HG03103 (cell line): ENCODE data around the gene MCC.

Experiments used
- ATAC-seq: cut with Tn5 transposase; IDR thresholded peaks from one replicate; pipeline ENCODE4 v1.9.1; 2021; ENCODE audit warnings: low read depth; ENCODE audit not compliant: unreplicated experiment

MCC gene

DNA sequence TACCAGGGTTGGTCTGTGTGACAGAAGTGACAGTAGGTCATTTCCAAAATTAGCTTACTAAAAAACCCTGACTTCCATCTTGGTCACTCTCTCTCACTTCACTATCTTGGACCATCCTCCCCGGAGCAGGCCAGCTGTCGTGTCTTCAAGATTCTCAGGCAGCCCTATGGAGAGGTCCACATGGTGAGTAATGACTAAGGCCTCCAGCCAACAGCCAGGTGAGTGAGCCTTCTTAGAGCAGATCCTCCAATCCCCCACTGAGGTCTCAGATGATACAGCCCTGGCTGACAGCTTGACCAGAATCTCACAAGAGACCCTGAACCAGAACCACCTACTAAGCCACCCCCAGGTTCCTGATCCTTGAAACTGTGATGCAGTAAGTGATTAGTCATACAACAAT is 419.7 kb downstream of the MCC start:
- no peak for ATAC-seq

DNA sequence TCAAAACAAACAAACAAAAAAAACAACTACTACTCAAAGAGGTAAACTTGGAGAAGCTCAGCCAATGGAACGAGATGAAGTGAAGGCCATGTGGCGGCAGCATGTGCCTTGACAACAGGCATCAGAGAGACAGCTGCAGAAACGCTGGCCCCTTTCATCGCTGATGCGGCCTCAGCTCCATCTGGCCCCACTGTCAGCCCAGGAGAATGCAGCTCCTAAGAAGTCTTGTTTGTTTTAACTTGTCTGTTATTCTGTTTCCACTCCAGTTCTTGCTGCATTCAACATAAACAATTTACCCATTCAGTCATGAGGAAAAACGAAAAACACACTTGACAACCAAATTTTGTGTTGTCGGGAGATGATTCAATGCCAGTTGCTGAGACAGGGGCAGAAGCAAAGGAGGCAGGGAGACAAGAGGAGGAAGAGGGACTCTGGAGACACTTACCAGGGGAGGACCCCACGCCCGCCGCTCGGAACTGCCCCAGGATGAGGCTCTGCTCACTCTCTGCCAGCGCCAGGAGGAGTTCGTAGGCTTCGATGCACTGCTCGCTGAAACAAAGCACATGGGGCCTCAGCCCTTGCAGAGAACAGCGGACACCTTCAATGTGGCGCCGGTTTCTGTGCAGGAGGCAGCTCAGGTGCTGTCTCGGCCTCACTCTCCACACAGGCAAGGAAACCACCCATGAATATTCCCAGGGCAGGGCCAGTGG is 420.5 kb downstream of the MCC start:
- no peak for ATAC-seq

DNA sequence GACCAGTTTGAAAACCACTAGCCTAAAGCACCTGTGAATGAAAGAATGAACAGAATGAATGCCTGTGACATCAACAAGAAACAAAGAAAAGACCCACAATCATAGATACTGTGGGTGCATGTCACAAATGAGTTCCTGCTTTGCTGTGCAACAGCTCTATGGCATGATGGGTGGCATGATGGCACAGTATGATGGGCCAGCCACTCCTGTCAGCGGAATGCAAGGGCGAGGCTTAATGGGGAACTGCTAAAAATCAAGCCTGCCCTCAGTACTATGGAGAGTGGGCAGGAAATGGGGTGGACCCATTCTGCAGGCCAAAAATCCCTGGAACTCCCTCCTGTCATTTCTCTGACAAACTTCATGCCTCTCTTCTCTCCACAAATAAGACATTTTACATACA is 422.6 kb downstream of the MCC start:
- ATAC-seq = no peak

DNA sequence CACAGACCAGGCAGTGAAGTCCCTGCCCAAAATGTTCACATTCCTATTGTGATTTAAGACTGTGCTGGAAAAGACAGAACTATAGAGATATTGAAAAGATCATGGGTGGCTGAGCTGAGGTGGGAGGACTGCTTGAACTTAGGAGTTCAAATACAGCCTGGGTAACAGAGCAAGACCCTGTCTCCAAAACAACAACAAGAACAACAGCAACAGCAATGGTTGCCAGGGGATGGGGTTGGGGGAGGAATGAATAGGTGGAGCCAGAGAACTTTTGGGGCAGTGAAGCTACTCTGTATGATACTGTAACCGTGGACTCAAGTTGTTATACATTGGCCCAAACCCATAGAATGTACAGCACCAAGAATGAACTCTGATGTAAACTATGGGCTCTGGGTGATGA is 423.4 kb downstream of the MCC start:
- ATAC-seq = no peak

DNA sequence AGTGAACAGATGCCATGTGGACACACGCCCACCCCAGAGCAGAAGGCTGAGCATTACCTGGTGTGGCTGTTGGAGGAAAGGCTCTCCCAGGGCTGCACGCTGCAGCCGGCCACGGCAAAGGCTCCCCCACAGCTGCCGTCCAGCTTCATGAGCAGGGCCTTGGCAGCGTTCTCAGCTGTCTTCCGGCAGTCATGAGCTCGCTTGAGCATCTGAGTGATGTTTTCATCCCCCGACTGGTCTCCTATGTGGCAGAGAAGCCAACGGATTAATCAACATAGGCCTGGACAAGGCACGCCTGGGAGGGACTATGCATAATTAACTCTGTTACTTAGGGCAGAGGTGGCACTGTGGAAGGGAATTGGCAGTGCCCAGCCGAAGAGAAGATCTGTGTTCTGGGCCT is 424.3 kb downstream of the MCC start:
- no peak for ATAC-seq

DNA sequence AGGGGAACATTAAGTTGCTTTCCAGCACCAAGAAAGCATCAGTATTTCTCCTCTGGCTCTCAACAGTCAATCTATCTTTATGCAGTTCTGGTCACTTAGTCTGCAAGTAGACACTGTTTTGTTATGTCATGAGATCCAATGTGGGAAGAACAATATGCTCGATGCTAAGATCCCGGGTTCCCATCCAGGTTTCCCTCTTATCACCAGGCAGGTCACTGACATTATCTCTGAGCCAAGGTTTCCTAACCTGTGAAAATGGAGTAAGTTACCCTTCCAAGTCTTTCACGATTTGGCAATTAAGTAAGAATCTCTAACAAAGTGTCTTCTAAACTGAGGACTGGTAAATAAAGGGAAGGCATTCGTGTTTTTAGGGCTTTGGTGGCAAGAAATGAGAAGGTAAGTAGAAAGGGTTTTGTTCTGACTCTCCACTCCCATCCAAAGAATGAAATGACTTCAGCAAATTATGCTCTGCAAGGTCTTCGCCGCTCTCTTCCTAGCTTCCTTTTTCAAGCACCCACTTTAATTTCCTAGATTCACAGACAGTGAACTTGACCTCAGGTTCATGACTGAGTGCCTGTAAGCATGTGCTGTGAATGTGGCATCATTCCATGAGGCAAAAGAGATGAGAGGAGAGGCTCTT is 425.3 kb downstream of the MCC start:
- ATAC-seq = no peak

DNA sequence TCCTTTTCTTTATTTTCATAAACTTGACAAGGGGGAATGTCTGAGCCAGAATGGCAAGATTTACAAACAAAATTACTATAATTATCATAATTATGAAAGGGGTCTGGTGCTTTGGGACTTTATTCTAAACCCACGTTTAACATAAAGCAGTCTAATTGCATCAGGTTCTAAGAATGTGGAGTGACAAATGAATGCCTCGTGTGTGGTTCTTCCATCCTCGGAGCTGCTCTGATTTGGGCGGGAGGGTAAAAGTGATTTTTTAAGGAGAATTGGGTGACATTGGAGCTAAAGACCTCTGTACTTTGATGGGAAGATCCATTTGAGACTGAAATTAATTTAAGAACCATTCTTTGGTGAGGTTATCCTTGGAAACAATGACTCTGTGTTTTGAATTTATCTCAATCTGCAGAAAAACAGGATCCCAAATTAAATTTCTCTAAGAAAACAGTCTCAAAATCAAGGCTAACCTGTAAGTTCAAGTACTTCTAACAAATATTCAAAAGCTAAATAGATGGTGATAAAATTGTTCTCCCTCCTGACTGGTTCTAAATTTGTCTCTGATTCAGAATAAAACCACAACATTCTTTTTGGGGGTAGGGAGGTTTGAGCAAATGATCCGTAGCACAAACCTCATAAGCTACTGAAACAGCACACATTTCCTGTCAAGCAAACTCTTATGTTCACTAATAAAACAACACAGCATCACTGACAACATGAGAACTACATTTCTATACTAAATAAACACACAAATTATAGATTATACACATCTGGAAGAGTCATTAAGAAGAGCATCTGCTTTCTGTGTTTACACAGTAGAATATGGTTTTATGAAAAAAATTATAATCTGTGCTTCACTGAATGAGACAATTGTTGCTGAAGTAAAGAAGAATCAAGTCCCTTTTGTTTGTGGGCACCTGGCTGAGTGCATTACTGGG is 426.1 kb downstream of the MCC start:
- ATAC-seq = peak; percentile 48

DNA sequence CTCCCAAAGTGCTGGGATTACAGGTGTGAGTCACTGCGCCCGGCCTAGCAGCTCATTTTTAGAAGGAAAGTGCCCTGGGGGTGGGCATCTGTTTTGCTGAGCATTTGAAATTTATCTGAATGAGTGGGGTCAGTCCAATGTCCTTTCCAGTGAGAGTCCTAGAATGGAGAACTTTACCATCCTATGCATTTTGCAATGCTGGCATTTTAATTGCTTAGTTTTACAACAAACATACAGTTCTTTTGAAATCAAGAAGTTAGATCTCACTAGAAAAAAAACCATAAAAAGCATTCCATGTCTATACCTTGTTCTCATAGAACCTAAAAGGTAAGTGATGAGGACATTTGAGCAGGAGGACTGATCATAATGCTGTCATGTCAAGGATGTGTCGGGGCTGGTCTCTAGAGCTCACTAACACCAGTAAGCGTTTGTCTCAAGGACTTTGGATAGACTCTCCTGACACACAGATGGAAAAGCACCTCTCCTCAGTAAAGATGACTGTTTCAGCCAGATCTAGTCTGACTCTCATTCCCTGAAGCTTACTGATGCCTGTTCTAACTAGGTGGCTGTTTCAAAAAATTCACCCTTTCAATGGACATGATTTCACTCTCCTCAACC is 427.7 kb downstream of the MCC start:
- ATAC-seq = no peak

DNA sequence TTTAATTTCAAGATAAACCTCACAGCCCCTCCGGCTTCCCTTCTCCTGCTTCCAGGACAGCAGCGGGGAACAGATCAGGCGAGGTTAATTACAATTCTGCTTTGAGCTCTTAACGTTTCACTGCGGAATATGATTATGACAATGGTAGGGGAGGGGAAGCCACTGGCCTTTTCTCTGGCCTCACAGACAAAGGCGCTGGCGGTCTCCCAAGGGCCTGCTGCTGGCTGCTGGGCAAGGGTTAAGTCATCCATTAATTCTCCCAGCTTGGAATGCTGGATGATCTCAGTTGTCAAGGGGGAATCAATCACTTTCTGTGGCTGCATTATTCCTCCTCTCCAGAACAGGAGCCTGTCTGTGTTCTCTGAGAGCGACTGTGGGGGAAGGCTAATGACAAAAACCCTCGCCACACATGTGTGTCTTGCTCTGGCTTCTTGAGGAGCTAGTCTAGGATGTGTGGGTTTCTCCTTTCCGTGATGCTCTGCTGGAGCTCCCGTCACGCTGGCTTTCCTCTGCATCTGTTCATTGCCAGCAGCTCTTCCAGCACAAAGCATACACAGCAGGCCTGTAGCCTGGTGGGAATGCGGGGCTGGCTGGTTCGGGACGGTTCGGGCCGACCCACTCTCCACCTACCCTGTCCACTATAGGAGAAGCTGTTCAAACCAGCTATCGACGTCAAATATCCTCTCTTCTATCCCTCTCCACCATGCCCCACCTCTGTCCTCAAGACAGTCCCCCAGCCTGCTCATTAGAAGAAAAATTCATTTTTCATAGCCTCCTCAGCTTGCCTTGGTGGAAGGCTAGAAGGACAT is 428.8 kb downstream of the MCC start:
- ATAC-seq = no peak

DNA sequence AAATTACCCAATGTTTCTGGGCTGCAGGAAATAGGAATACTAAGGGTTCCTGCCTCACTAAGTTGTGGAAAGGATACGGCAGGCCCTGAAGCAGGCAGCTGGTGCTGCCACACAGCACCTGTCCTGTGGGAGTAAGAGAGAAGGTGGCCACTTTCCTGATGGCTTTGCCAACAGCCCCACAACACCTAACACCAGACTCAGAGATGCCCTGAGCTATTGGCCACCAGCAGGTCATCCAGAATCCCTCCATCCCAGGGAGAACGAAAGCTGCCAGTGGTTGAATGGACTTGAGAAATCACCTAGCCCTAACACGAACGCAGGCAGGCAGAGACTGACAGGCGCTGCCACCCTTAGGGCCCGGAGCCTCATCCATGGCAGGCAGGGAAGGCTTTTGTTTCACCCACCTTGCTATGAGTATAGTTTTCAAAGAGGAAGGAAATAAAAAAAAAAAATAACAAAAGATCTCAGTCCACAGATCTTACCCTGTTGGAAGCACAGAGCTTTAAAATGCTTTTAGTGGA is 429.5 kb downstream of the MCC start:
- no peak for ATAC-seq

DNA sequence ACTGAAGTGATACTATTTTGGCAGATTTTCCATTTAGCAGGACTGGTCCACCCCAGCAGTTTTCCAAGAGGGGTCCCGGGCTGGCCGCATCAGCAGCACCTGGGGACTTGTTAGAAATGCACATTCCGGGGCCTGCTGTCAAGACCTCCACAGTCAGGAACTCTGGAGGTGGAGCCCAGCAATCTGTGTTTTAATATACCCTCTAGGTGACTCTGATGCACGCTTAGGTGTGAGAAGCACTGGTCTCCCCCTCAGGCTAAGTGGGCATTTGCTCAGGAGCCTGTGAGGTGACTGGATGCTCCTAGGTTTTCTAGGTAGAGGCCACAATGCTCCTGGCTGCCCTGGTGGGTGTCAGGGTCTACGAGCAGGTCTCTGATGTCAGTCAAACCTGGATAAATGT is 430.0 kb downstream of the MCC start:
- no peak for ATAC-seq

DNA sequence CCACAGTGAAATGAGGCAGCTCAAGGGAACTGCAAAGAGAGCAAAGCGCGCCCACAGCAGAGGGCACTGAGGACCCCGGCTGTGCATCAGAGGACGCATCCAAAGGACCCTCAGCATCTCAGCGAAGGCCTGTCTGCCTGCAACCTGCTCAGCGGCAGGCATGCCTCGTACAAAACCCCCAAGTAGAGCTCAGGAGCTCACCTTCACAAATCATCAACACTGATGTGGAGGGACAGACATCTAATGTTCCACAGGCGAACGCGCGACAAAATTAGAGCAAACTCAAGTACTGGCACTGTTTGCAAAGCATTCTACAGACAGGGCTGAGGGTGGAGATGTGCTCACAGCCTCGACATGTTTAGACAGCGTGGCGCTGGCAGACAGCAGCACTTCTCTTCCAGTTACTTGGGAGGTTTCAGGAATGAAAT is 430.7 kb downstream of the MCC start:
- no peak for ATAC-seq

DNA sequence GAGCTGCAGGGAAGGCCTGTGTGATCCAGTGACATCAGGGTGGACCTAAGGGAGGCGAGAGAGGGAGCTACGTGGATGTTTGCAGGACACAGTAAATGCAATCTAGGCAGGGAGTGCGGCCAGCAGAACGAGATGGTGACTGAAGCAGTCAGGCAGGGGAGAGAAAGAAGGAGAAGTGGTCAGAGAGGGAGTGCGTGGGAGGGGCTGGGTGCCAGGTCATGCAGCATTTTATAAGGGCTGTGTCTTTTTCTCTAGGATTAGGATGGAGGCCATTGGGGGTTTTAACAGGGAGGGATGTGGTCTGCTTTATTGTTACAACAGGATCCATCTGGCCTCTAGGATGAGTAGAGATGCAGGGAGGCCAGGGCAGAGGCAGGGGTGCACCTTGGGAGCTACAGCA is 431.3 kb downstream of the MCC start:
- ATAC-seq = no peak

DNA sequence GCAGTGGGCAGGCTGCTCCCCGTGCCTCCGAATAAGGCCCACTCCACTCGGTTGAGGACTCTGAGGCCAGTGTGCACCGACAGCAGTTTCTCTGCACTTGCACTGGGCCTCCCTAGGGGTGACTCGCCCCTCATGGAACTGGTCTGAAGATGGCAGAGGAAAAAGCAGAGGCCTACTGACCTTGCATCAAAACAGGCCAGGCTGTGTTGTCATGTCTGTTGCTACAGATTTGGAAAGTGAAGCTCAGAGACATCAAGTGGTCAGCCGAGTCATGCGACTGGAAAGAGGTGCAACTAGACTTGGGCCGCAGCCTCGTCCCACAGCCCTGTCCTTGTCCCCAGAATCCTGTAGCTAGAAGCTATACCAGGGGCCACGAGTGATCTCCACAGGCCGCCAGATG is 433.4 kb downstream of the MCC start:
- ATAC-seq = no peak

DNA sequence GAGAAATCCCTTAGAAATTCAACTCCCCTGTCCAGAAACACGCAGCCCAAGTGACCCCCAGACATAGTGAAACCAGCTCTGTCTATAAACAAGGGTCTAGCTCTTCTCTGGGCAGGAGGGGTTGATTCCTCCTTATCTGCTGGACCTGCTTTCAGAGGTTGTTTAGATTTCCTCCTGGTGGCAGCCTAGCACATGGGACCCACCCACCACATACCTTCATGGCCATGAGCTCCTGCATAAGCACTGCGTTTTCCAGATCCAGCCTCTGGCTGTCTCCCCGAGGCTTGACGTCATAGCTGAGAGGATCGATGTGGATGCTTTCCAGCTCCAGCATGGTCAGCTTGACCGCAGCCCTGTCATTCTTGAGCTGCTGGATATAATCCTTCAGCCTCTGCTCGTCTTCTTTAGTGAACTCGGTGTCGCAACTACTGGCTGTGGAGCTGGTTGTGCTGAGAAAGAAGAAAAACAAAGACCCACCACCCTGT is 434.7 kb downstream of the MCC start:
- ATAC-seq = no peak

DNA sequence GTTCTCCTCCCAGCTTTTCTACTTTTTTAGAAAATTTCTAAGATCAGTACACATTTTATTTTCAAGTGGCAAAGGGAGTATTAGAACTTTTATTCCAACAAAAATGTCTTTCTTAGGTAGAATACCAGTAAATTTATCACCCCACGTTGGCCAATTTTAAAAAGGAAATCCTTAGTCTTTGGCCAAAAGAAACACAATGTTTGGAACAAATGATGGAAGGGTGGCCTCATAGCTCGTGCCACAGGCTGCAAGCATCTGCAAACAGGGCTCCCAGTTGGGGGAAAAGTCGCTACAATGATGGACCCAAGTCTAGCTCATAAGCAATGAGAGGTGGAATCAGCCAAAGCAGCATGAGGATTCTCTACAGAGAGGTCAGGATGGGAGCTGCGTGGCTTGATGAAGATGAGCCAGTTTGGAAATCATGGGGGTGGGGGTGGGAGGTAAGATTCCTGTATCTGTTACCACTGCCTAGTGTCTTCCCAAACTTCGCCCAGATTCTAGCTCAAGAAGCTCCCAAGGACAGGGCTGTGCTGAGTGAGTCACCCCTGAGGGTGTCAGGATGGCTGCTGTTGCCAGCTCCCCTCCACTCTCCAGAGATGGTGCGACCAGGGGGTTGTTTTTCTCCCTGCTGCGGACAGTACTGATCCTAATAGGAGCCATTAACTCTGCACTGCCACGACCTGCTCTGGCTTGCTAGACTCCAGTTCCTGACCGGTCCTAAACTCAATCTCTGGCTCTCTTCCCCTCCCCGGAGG is 436.0 kb downstream of the MCC start:
- ATAC-seq = no peak

DNA sequence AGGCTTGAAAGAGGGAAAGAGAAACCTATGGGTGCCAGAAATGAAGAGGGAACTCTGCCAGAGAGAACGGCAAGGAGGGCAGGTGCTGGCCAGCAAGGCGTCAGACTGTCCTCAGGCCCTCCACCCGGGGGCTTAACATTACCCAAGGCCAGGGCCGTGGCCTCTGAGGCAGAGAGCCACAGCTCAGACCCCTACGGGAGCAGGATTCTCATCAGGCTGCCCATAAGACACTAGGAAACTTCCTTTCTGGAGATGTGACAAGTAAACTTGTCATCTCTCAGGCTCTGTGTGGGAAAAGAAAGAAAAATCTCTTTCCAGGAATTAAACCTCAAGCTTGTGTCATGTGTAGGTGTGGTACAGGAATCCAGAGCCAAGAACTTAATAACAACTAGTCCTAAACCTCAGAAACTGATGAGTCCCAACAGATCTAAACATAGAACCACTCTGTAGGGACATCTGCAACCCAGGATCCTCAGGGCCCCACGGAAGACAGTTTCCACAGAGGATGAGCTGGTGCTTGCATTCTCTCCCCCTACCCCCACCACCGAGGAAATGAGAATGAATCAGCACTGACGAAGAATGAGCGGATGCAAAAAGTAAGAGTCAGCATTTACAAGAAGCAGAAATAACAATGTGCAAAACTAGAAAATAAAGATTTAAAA is 437.4 kb downstream of the MCC start:
- no peak for ATAC-seq

DNA sequence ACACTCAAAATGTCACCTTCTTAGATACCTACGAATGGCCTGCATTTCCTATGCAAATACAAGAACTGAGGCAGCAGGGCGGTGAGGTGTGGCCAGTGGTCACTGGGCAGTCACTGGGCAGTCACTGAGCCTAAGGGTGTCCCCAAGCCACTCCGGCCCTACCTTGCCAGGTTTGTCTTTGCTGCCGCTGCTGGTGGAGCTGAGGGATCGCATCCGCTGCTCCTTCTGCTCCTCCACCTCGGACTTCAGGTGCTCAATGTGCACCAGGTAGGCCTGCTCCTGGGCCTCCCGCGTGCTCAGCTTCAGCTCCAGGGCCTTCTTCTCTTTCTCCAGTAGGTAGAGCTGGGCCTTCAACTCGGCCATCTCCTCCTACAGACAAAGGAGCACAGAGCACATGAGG is 439.3 kb downstream of the MCC start:
- no peak for ATAC-seq
